ENCODE measurements around the gene OSTF1. TPM values are rescaled to one million over a fixed set of nuclear protein-coding genes. Genes with fewer than 3 reads are reported as not detected.

OSTF1 gene
- total RNA-seq, 2 experiments from 2014 or later, result 37.3 to 58.1 TPM

- Histone ChIP-seq H3K79me2 (ENCODE audit: insufficient read depth, low read depth, low read length) (peaks cover 28% of the 10 kb centered on the region; the same call in 1 of the 2 replicates), H2AFZ (ENCODE audit: low read length) (no peak overlapping the region), H3K9me3 (ENCODE audit: low read length) (no peaks in the 10 kb centered on the region), H3K4me1 (ENCODE audit: insufficient read depth, low read length, poor library complexity, severe bottlenecking) (no peaks in the 10 kb centered on the region), H4K20me1 (ENCODE audit: insufficient read depth, low read length) (peaks cover 18% of the 10 kb centered on the region; the same call in 1 of the 2 replicates), H3K4me3 (ENCODE audit: low read depth, low read length, poor library complexity, severe bottlenecking) (no peak overlapping the region), H3K4me2 (ENCODE audit: low read length) (no peak overlapping the region), H3K27ac (ENCODE audit: low read depth, low read length, poor library complexity, severe bottlenecking) (no peak overlapping the region), H3K36me3 (ENCODE audit: insufficient read depth, low read length) (peaks cover 35% of the 10 kb centered on the region), H3K9me2 (ENCODE audit: insufficient read depth, low read length) (no peaks in the 10 kb centered on the region)
- intact Hi-C loops (cut with micrococcal nuclease; ENCODE audit: unreplicated experiment), result no loop called here
- no TSS peak for BruUV-seq (replicated peaks)
- ChIA-PET CTCF (ENCODE audit: unreplicated experiment) (no interaction called here), POLR2A (interaction anchor here (1.6 kb wide), 1 partner anchor 10 kb away, joined by 8 read pairs; no protein-coding TSS in a partner anchor)
- no peak for DNase-seq (ENCODE audit: low spot score)
- TF ChIP-seq EZH2phosphoT487 (IDR thresholded peaks at IDR 0.05; ENCODE audit: borderline replicate concordance, low read depth, low read length) (no peak), CTCF (conservative IDR thresholded peaks at IDR 0.05; ENCODE audit: low read length) (no peak)
Observed at GRCh38 chr9:75116306-75116705, 28.0 kb downstream of the OSTF1 start.

GRCh38 chr9:75117564-75117963, 29.2 kb downstream of the OSTF1 start:
- no peaks in the 10 kb centered on the region for H3K9me3 ChIP-seq (ENCODE audit: low read length)
- intact Hi-C loops (cut with micrococcal nuclease; ENCODE audit: unreplicated experiment), result no loop called here
- no peaks in the 10 kb centered on the region for H3K4me1 ChIP-seq (ENCODE audit: insufficient read depth, low read length, poor library complexity, severe bottlenecking)
- no peaks in the 10 kb centered on the region for H3K9me2 ChIP-seq (ENCODE audit: insufficient read depth, low read length)
- ChIA-PET POLR2A (interaction anchor here (1.6 kb wide), 1 partner anchor 9 kb away, joined by 8 read pairs; no protein-coding TSS in a partner anchor), CTCF (ENCODE audit: unreplicated experiment) (no interaction called here)
- H2AFZ ChIP-seq (ENCODE audit: low read length), result no peak overlapping the region
- no peak overlapping the region for H3K4me3 ChIP-seq (ENCODE audit: low read depth, low read length, poor library complexity, severe bottlenecking)
- DNase-seq (ENCODE audit: low spot score), result no peak
- no peak overlapping the region for H3K4me2 ChIP-seq (ENCODE audit: low read length)
- peaks cover 35% of the 10 kb centered on the region for H3K36me3 ChIP-seq (ENCODE audit: insufficient read depth, low read length)
- no peak overlapping the region for H3K27ac ChIP-seq (ENCODE audit: low read depth, low read length, poor library complexity, severe bottlenecking)
- no peak for TF ChIP-seq CTCF (conservative IDR thresholded peaks at IDR 0.05; ENCODE audit: low read length)
- no peak for TF ChIP-seq EZH2phosphoT487 (IDR thresholded peaks at IDR 0.05; ENCODE audit: borderline replicate concordance, low read depth, low read length)
- peaks cover 26% of the 10 kb centered on the region; the same call in 1 of the 2 replicates for H3K79me2 ChIP-seq (ENCODE audit: insufficient read depth, low read depth, low read length)
- BruUV-seq (replicated peaks), result no TSS peak
- peaks cover 12% of the 10 kb centered on the region; the same call in 1 of the 2 replicates for H4K20me1 ChIP-seq (ENCODE audit: insufficient read depth, low read length)

GRCh38 chr9:75120686-75121085, 32.4 kb downstream of the OSTF1 start:
- Histone ChIP-seq H3K27ac (ENCODE audit: low read depth, low read length, poor library complexity, severe bottlenecking) (no peak overlapping the region), H4K20me1 (ENCODE audit: insufficient read depth, low read length) (no peaks in the 10 kb centered on the region), H2AFZ (ENCODE audit: low read length) (no peak overlapping the region), H3K79me2 (ENCODE audit: insufficient read depth, low read depth, low read length) (peaks cover 16% of the 10 kb centered on the region; the same call in 1 of the 2 replicates), H3K9me2 (ENCODE audit: insufficient read depth, low read length) (no peaks in the 10 kb centered on the region), H3K36me3 (ENCODE audit: insufficient read depth, low read length) (peaks cover 39% of the 10 kb centered on the region), H3K9me3 (ENCODE audit: low read length) (no peaks in the 10 kb centered on the region), H3K4me2 (ENCODE audit: low read length) (no peak overlapping the region), H3K4me1 (ENCODE audit: insufficient read depth, low read length, poor library complexity, severe bottlenecking) (no peaks in the 10 kb centered on the region), H3K4me3 (ENCODE audit: low read depth, low read length, poor library complexity, severe bottlenecking) (no peak overlapping the region)
- intact Hi-C loops (cut with micrococcal nuclease; ENCODE audit: unreplicated experiment), result no loop called here
- no peak for DNase-seq (ENCODE audit: low spot score)
- ChIA-PET POLR2A (no interaction called here), CTCF (ENCODE audit: unreplicated experiment) (no interaction called here)
- no TSS peak for BruUV-seq (replicated peaks)
- TF ChIP-seq CTCF (conservative IDR thresholded peaks at IDR 0.05; ENCODE audit: low read length) (no peak), EZH2phosphoT487 (IDR thresholded peaks at IDR 0.05; ENCODE audit: borderline replicate concordance, low read depth, low read length) (no peak)

All from OCI-LY7 (cell line).